ENCODE results near the gene ACSF3.

The ACSF3 gene

DNA sequence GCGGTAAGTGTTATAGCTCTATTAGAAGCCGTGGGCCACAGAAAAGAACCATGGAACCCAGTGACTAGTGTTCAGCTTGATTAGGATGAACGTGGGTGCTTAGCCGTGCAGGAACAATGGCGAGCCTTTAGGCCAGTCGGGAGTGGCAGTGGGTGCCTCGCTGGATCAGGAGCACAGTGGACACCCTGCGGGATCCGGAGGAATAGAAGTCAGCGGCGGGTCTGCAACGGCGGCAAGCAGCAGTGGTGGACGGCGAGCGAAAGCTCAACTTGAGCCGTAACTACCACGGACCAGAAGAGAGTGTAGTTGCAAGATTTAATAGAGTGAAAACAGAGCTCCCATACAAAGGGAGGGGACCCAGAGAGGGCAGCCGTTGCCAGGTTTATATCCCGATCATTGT is 40.6 kb downstream of the ACSF3 start:
- H3K4me3 ChIP-seq (replicated peaks; ENCODE audit: low read depth, low read length) = no peak overlapping the region
- TF ChIP-seq CTCF (IDR thresholded peaks at IDR 0.05; ENCODE audit: low read depth, low read length, missing control alignments) = no peak
- DNase-seq (ENCODE audit: extremely low read depth, low read depth) = no peak

DNA sequence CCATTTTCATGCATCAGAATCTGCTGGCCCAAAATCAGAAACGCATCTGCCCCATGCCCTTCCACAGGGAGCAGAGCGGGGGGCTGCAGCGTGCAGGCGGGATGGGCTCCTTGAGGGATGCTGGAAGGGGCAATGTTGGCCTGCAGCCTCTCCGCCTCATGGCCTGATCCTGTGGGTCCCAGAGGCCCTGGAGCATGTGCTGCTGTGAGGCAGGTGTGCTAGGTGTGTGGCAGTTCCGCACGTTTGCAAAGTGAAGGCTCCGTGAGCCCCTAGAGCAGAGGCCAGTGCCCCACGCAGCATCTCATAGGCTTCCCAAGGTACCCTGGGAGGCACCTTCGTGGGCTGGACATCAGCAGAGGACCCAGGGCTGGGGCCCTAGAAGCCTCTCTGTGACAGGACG is 41.5 kb downstream of the ACSF3 start:
- no peak overlapping the region for H3K4me3 ChIP-seq (replicated peaks; ENCODE audit: low read depth, low read length)
- no peak for TF ChIP-seq CTCF (IDR thresholded peaks at IDR 0.05; ENCODE audit: low read depth, low read length, missing control alignments)
- DNase-seq (ENCODE audit: extremely low read depth, low read depth) = no peak

DNA sequence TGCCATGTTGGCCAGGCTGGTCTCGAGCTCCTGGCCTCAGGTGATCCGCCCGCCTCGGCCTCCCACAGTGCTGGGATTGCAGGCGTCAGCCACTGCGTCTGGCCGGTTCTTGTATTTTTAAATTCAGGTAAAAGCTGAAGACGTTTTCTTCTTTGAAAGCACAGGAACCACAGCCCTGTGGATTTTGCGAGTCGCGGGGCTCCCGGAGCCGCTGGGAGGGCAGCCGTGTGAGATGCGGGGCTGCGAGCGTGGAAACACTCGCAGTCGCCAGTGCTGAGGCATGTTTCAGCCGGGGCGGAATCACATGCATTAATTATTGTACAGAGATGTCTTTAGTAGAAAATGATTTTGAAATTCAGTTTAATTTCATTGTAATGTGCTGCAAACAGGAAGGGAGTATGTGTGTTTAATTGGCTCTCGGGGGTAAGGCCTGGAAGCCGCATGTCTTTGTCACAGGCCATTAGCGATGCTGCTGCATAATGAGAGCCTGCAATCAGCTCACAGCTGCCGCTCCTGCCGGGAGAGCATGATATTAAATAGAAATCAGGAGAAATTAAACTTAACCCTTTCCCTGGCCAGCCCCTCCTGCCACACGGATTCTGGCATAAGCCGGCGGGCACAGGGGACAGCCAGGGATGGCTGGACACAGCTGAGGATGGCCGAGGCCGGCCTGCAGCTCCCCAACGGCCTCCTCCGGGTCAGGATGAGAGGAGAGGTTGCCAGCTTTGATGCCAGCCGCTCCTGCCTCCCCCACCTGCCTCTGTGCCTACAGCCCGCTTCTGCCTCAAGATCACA is 42.5 kb downstream of the ACSF3 start:
- H3K4me3 ChIP-seq (replicated peaks; ENCODE audit: low read depth, low read length) = no peak overlapping the region
- no peak for DNase-seq (ENCODE audit: extremely low read depth, low read depth)
- TF ChIP-seq CTCF (IDR thresholded peaks at IDR 0.05; ENCODE audit: low read depth, low read length, missing control alignments) = no peak

GRCh38 chr16:89136931-89137330 is 43.3 kb downstream of the ACSF3 start:
- no peak overlapping the region for H3K4me3 ChIP-seq (replicated peaks; ENCODE audit: low read depth, low read length)
- TF ChIP-seq CTCF (IDR thresholded peaks at IDR 0.05; ENCODE audit: low read depth, low read length, missing control alignments) = no peak
- no peak for DNase-seq (ENCODE audit: extremely low read depth, low read depth)

DNA sequence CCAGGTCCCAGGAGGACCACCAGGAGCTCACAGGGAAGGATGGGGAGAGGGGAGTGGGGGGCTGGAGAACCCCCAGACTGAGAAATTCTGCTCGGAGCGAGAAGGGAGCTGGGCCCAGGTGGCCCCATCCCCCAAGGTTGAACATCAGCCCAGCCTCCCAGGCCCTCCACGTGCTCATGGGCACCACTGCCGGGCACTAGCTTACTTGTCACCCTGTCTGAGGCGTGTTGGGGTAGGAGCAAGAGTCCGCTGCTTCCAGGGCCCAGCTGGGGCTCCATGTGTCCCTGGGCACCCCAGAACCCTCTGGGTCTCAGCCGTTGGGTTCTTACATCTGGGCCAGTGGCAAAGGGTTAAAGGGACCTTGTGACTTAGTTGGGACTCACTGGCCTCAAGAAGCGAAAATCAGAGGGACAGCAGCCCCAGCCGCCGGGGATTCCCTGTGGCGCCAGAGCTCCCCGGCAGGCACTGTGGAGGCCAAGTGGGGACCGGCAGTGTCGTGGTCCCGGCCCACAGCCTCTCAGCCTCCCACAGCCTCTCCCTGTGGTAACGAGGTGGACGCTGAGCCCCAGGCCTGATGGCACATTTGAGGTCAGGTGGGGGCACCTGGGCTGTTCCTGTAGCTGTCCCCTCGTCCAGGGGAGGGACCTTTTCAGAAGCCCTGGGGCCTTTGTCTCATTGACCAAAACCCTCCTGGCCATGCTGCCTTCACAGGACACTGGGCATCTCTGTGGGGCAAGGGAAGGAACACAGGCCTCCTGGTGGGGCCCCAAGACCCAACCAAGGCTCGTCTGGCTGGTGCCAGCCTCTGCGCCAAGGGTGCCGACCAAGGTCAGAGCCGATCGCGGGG is 44.2 kb downstream of the ACSF3 start:
- TF ChIP-seq CTCF (IDR thresholded peaks at IDR 0.05; ENCODE audit: low read depth, low read length, missing control alignments) = no peak
- no peak overlapping the region for H3K4me3 ChIP-seq (replicated peaks; ENCODE audit: low read depth, low read length)
- DNase-seq (ENCODE audit: extremely low read depth, low read depth) = no peak

DNA sequence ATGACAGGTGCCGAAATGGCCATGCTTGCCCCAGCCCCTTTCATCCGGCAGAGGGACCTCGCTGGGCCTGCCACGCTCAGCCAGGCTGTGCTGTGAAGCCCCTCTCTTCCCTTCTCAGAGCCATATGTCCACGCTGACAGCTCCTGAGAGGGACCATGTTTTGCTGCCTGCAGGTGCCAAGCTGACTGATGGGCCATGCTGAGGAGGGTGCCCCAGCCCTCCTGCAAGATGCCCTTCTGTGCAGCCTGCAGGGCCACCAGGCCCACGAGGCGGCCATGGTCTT is 44.8 kb downstream of the ACSF3 start:
- DNase-seq (ENCODE audit: extremely low read depth, low read depth) = no peak

More for the DNA sequence above, 44.8 kb downstream of the ACSF3 start:
- no peak overlapping the region for H3K4me3 ChIP-seq (replicated peaks; ENCODE audit: low read depth, low read length)
- no peak for TF ChIP-seq CTCF (IDR thresholded peaks at IDR 0.05; ENCODE audit: low read depth, low read length, missing control alignments)

Measured in HFF-Myc (cell line).